Panc1 (cell line): Measurements from ENCODE around the gene MTOR. TPM values are rescaled to one million over a fixed set of nuclear protein-coding genes. Genes with fewer than 3 reads are reported as not detected.

Source experiments
- ATAC-seq: fragments of 200-7000 bp; cut with Tn5 transposase; 2 replicates; pipeline ENCODE4 v1.9.1; 2020; ENCODE audit warnings: mild to moderate bottlenecking, moderate library complexity
- BruUV-seq: library from RNA; stranded (reverse); fragments of 400-500 nt; replicated peaks from 2 replicates; lab custom pipeline; 2021; lab: Mats Ljungman, UMichigan
- CTCF ChIA-PET: fragments of 300-600 bp; sonication (Branson Sonifier 250); formaldehyde crosslinking; loops from one replicate; lab custom pipeline; 2022; ENCODE audit warnings: antibody characterized with exemption; lab: Charles Lee
- POLR2A ChIA-PET: fragments of 300-600 bp; sonication (Branson Sonifier 250); formaldehyde crosslinking; loops from one replicate; lab custom pipeline; 2022; ENCODE audit warnings: antibody characterized with exemption; lab: Charles Lee
- DNase-seq: peaks from one replicate; pipeline ENCODE4 v3.0.0-alpha.2; 2010; ENCODE audit warnings: low read depth, low spot score
- H3K27ac ChIP-seq: 2 replicates; pipeline ENCODE4 v1.5.1; 2011; ENCODE audit warnings: mild to moderate bottlenecking, low read length, inconsistent platforms
- H3K27me3 ChIP-seq: fragments of 200-500 bp; sonication (Bioruptor generic); 2 replicates; pipeline ENCODE4 v1.6.0; 2014; ENCODE audit warnings: low read length, inconsistent platforms; ENCODE audit not compliant: control insufficient read depth, insufficient read depth
- H3K36me3 ChIP-seq: fragments of 200-500 bp; sonication (Bioruptor generic); 2 replicates; pipeline ENCODE4 v1.5.1; 2014; ENCODE audit warnings: inconsistent platforms, mild to moderate bottlenecking, low read length, moderate library complexity; ENCODE audit not compliant: control insufficient read depth, insufficient read depth
- H3K4me1 ChIP-seq: 2 replicates; pipeline ENCODE4 v1.5.1; 2011; ENCODE audit warnings: inconsistent platforms, mild to moderate bottlenecking, low read length, moderate library complexity; ENCODE audit not compliant: control insufficient read depth, insufficient read depth
- H3K4me3 ChIP-seq, 2 experiments: 2 replicates each; pipeline ENCODE4 v1.5.1; 2011 to 2012; ENCODE audit warnings: low read depth in 2 of 2, low read length in 2 of 2, mild to moderate bottlenecking in 2 of 2, inconsistent platforms in 1 of 2, moderate library complexity in 1 of 2
- H3K9me3 ChIP-seq: fragments of 200-500 bp; sonication (Bioruptor generic); 2 replicates; pipeline ENCODE4 v1.5.1; 2014; ENCODE audit warnings: low read depth, mild to moderate bottlenecking, inconsistent platforms, low read length, moderate library complexity; ENCODE audit not compliant: control insufficient read depth, insufficient read depth
- POLR2AphosphoS5 ChIP-seq: IDR thresholded peaks from 2 replicates; pipeline ENCODE4 v1.6.1; 2012; ENCODE audit warnings: mild to moderate bottlenecking, low read depth, low read length, moderate library complexity
- SIN3A ChIP-seq: IDR thresholded peaks from 2 replicates; pipeline ENCODE4 v1.6.1; 2012; ENCODE audit warnings: low read depth, mild to moderate bottlenecking, low read length, moderate library complexity, borderline replicate concordance; ENCODE audit not compliant: insufficient read depth
- TCF7L2 ChIP-seq: IDR thresholded peaks from 2 replicates; pipeline ENCODE4 v1.6.1; 2011; ENCODE audit warnings: mild to moderate bottlenecking, low read depth, low read length, inconsistent platforms
- in situ Hi-C: cut with HindIII; loops from 2 replicates; pipeline ENCODE4 v1.10.0; 2016; ENCODE audit warnings: low sequenced_read_pairs, low pct_unique_long_range_greater_than_20kb
- intact Hi-C: fragments of 100-400 bp; cut with micrococcal nuclease; formaldehyde crosslinking; loops from one replicate; pipeline ENCODE4 v1.10.0; 2022; ENCODE audit not compliant: unreplicated experiment
- total RNA-seq: library from RNA; stranded (reverse); gene quantifications from one replicate; pipeline ENCODE4 v1.2.1, GENCODE V29; 2021; ENCODE audit not compliant: unreplicated experiment
- TF ChIP-seq, protein P1 (sequence below): fragments of 450-650 bp; IDR thresholded peaks from 2 replicates; pipeline ENCODE4 v1.5.1; 2017; ENCODE audit warnings: mild to moderate bottlenecking
- TF ChIP-seq, protein P2 (sequence below), 2 experiments: IDR thresholded peaks; 2 replicates each; pipeline ENCODE4 v1.6.1; 2011 to 2012; ENCODE audit warnings: low read depth in 2 of 2, control low read depth in 1 of 2, low read length in 1 of 2, mild to moderate bottlenecking in 1 of 2, moderate library complexity in 1 of 2; ENCODE audit not compliant: insufficient read depth in 1 of 2

Gene MTOR
- total RNA-seq, 1 experiment from 2014 or later, result 71.2 TPM

GRCh38 chr1:11058026-11058425 is 204.3 kb downstream of the MTOR start:
- ATAC-seq (no peak), DNase-seq (no peak)
- TF ChIP-seq, protein P1, sequence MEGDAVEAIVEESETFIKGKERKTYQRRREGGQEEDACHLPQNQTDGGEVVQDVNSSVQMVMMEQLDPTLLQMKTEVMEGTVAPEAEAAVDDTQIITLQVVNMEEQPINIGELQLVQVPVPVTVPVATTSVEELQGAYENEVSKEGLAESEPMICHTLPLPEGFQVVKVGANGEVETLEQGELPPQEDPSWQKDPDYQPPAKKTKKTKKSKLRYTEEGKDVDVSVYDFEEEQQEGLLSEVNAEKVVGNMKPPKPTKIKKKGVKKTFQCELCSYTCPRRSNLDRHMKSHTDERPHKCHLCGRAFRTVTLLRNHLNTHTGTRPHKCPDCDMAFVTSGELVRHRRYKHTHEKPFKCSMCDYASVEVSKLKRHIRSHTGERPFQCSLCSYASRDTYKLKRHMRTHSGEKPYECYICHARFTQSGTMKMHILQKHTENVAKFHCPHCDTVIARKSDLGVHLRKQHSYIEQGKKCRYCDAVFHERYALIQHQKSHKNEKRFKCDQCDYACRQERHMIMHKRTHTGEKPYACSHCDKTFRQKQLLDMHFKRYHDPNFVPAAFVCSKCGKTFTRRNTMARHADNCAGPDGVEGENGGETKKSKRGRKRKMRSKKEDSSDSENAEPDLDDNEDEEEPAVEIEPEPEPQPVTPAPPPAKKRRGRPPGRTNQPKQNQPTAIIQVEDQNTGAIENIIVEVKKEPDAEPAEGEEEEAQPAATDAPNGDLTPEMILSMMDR, result no peak
- TF ChIP-seq, protein P2, sequence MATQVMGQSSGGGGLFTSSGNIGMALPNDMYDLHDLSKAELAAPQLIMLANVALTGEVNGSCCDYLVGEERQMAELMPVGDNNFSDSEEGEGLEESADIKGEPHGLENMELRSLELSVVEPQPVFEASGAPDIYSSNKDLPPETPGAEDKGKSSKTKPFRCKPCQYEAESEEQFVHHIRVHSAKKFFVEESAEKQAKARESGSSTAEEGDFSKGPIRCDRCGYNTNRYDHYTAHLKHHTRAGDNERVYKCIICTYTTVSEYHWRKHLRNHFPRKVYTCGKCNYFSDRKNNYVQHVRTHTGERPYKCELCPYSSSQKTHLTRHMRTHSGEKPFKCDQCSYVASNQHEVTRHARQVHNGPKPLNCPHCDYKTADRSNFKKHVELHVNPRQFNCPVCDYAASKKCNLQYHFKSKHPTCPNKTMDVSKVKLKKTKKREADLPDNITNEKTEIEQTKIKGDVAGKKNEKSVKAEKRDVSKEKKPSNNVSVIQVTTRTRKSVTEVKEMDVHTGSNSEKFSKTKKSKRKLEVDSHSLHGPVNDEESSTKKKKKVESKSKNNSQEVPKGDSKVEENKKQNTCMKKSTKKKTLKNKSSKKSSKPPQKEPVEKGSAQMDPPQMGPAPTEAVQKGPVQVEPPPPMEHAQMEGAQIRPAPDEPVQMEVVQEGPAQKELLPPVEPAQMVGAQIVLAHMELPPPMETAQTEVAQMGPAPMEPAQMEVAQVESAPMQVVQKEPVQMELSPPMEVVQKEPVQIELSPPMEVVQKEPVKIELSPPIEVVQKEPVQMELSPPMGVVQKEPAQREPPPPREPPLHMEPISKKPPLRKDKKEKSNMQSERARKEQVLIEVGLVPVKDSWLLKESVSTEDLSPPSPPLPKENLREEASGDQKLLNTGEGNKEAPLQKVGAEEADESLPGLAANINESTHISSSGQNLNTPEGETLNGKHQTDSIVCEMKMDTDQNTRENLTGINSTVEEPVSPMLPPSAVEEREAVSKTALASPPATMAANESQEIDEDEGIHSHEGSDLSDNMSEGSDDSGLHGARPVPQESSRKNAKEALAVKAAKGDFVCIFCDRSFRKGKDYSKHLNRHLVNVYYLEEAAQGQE (IDR thresholded peaks at IDR 0.05; ENCODE audit: insufficient read depth in 1 of 2, low read depth in 2 of 2, low read length in 1 of 2), result no peak
- no peak for TF ChIP-seq SIN3A
- Histone ChIP-seq H3K9me3 (no peaks in the 10 kb centered on the region), H3K36me3 (peaks cover 5% of the 10 kb centered on the region), H3K27ac (no peak overlapping the region), H3K4me1 (peaks cover 24% of the 10 kb centered on the region), H3K4me3 (no peak overlapping the region; a peak in 1 of 4 replicates), H3K27me3 (no peaks in the 10 kb centered on the region)
- no TSS peak for BruUV-seq
- POLR2A ChIA-PET, result no interaction called here
- in situ Hi-C loops (no loop called here), intact Hi-C loops (no loop called here)
- CTCF ChIA-PET, result no interaction called here

DNA sequence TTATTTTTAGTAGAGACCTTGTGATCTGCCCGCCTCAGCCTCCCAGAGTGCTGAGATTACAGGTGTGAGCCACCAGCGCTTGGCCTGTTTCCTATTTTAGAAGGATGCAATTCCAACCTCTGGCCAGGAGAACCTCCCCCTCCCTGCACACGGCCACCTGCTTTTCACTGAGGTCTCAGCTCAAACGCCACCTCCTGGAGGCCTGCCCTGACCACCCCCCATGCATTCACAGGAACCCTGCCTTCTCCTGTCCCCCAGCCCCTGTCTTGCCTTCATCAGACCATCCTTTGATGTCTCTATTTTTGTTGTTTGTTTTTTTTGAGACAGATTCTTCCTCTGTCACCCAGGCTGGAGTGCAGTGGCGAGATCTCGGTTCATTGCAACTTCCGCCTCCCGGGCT is 204.9 kb downstream of the MTOR start:
- POLR2A ChIA-PET, result no interaction called here
- BruUV-seq, result no TSS peak
- Histone ChIP-seq H3K36me3 (peaks cover 5% of the 10 kb centered on the region), H3K27me3 (no peaks in the 10 kb centered on the region), H3K4me1 (peaks cover 29% of the 10 kb centered on the region), H3K27ac (no peak overlapping the region), H3K9me3 (no peaks in the 10 kb centered on the region), H3K4me3 (no peak overlapping the region)
- DNase-seq, result no peak
- in situ Hi-C loops, result no loop called here
- CTCF ChIA-PET, result interaction anchor here (0.7 kb wide), 1 partner anchor 591 kb away, joined by 9 read pairs; no protein-coding TSS in a partner anchor
- ATAC-seq, result no peak
- TF ChIP-seq, protein P1, result no peak
- TF ChIP-seq TCF7L2 (no peak), POLR2AphosphoS5 (no peak), SIN3A (no peak)
- TF ChIP-seq, protein P2 (IDR thresholded peaks at IDR 0.05; ENCODE audit: insufficient read depth in 1 of 2, low read depth in 2 of 2, low read length in 1 of 2), result no peak
- intact Hi-C loops, result no loop called here

Other genes with a start within 250 kb of the MTOR start
- gene TARDBP, start 249.9 kb downstream of the MTOR start, total RNA-seq, result 196 TPM
- 0.41 TPM for gene MASP2, start 215.3 kb downstream of the MTOR start, total RNA-seq
- gene SRM, start 202.5 kb downstream of the MTOR start, total RNA-seq, result 249 TPM
- 93.1 TPM for gene EXOSC10, start 162.7 kb downstream of the MTOR start, total RNA-seq
- not detected for gene ANGPTL7, start 73.2 kb downstream of the MTOR start, total RNA-seq
- 24.7 TPM for gene UBIAD1, start 10.6 kb upstream of the MTOR start, total RNA-seq
- 1.1 TPM for gene DISP3, start 216.6 kb upstream of the MTOR start, total RNA-seq